ENCODE measurements around the gene WNK4. TPM values are rescaled to one million over a fixed set of nuclear protein-coding genes. Genes with fewer than 3 reads are reported as not detected.

Gene WNK4
- total RNA-seq, 1 donor from 2014 or later, result 1.4 TPM

Small RNA genes lying within 50 kb of the gene (microRNA-seq; reads per million reads assigned to microRNA genes)
- gene MIR6781, result not detected

Other genes starting within 250 kb of the WNK4 start
- gene NAGLU, start 244.4 kb upstream of the WNK4 start, total RNA-seq, result 28.8 TPM
- gene HSD17B1, start 227.7 kb upstream of the WNK4 start, total RNA-seq, result 2.4 TPM
- gene COASY, start 218.5 kb upstream of the WNK4 start, total RNA-seq, result 45.2 TPM
- gene MLX, start 213.5 kb upstream of the WNK4 start, total RNA-seq, result 26.6 TPM
- gene PSMC3IP, start 202.9 kb upstream of the WNK4 start, total RNA-seq, result 5.9 TPM
- gene RETREG3, start 171.2 kb upstream of the WNK4 start, total RNA-seq, result 47.1 TPM
- gene TUBG1, start 170.9 kb upstream of the WNK4 start, total RNA-seq, result 23.4 TPM
- gene TUBG2, start 121.3 kb upstream of the WNK4 start, total RNA-seq, result 46.8 TPM
- 40.3 TPM for gene PLEKHH3, start 103.6 kb upstream of the WNK4 start, total RNA-seq
- 3.5 TPM for gene CCR10, start 98.8 kb upstream of the WNK4 start, total RNA-seq
- gene CNTNAP1, start 98.1 kb upstream of the WNK4 start, total RNA-seq, result 12.9 TPM
- 105 TPM for gene EZH1, start 35.6 kb upstream of the WNK4 start, total RNA-seq
- 67.5 TPM for gene RAMP2, start 19.4 kb upstream of the WNK4 start, total RNA-seq
- 24.8 TPM for gene VPS25, start 7.2 kb upstream of the WNK4 start, total RNA-seq
- gene COA3, start 18.1 kb downstream of the WNK4 start, total RNA-seq, result 36.1 TPM
- 1.1 TPM for gene CNTD1, start 18.3 kb downstream of the WNK4 start, total RNA-seq
- gene BECN1, start 43.7 kb downstream of the WNK4 start, total RNA-seq, result 80.9 TPM
- gene PSME3, start 52.8 kb downstream of the WNK4 start, total RNA-seq, result 54.5 TPM
- 1.6 TPM for gene AOC2, start 64.0 kb downstream of the WNK4 start, total RNA-seq
- gene AOC3, start 70.6 kb downstream of the WNK4 start, total RNA-seq, result 61.7 TPM
- not detected for gene G6PC1, start 120.2 kb downstream of the WNK4 start, total RNA-seq
- 40.7 TPM for gene AARSD1, start 183.8 kb downstream of the WNK4 start, total RNA-seq
- gene PTGES3L, start 199.5 kb downstream of the WNK4 start, total RNA-seq, result 0.40 TPM
- 12.4 TPM for gene RUNDC1, start 200.0 kb downstream of the WNK4 start, total RNA-seq
- 743 TPM for gene RPL27, start 217.8 kb downstream of the WNK4 start, total RNA-seq
- 28.1 TPM for gene IFI35, start 226.2 kb downstream of the WNK4 start, total RNA-seq
- gene VAT1, start 241.8 kb downstream of the WNK4 start, total RNA-seq, result 288 TPM
- gene RND2, start 244.6 kb downstream of the WNK4 start, total RNA-seq, result 3.4 TPM

Measured in sciatic nerve (tissue), 1 donor.